Measurements from ENCODE around the gene KRT77.
"Not testable (repeated sequence)": the region's sequence is repeated elsewhere in the genome, so short reads cannot be mapped to it uniquely, and the experiment has no call there.

KRT77 gene

GRCh38 chr12:52703424-52703823, at the start of gene KRT77:
Gene KRT77, minus strand, starts transcription at chr12:52703524. Its CDS starts 90 bp downstream, at chr12:52703434.
- TF ChIP-seq CTCF (IDR thresholded peaks at IDR 0.05): no peak
- H3K4me3 Mint-ChIP-seq: no peak within 1 kb of the TSS
- H3K4me1 Mint-ChIP-seq: peaks cover 33% of the 10 kb centered on the region
- no peak within 1 kb of the TSS for H3K27ac Mint-ChIP-seq
- no peaks in the 10 kb centered on the region for H3K36me3 Mint-ChIP-seq (ENCODE audit: low read depth)
- no peak for DNase-seq
- H3K9me3 Mint-ChIP-seq: no peaks in the 10 kb centered on the region
- peaks cover 12% of the 10 kb centered on the region for H3K27me3 Mint-ChIP-seq (ENCODE audit: low read depth, poor library complexity)

DNA sequence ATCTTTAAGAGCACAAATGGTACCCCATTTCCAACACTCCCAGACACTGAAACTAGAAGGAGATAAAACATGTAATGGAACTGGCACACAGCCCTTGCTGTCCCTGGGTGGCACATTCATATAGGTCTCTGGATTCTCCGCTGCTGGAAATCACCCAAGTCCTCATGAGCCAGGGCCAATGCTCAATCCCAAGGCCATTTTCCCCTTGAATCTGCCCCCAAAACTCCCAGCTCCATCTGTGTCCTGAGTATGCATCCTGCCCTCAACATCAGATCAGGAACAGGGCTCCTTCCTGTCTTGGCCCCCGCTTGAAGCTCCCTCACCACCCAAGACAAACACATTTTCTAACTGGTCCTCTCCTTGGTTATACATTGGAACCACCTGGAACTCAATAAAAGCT, 49.2 kb upstream of the KRT77 start:
- no peak for TF ChIP-seq CTCF (IDR thresholded peaks at IDR 0.05)
- Mint-ChIP-seq H3K27me3 (ENCODE audit: low read depth, poor library complexity) (peaks cover 55% of the 10 kb centered on the region), H3K36me3 (ENCODE audit: low read depth) (no peaks in the 10 kb centered on the region), H3K4me1 (no peaks in the 10 kb centered on the region), H3K27ac (no peak overlapping the region), H3K9me3 (no peaks in the 10 kb centered on the region), H3K4me3 (no peak overlapping the region)
- DNase-seq: no peak

DNA sequence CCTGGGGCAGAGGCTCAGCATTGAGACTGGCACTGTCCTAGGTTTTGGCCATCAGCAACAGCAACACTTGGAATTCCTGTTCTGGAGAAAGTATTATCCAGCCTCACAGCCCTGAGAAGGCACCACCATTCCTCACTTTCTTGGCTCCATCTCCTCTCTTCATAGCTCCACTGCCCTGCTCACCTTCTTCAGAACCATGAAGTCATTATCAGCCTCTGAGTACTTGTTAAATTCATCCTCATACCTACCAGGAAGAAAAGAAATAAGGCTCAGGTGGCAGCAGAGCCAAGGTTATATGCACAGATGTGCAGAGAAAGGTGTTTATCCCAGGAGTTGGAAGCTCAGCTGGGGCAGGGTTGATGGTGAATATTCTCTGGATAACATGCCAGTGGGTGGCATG, 48.5 kb upstream of the KRT77 start:
- H3K36me3 Mint-ChIP-seq (ENCODE audit: low read depth): no peaks in the 10 kb centered on the region
- H3K4me3 Mint-ChIP-seq: no peak overlapping the region
- DNase-seq: no peak
- TF ChIP-seq CTCF (IDR thresholded peaks at IDR 0.05): no peak
- H3K27ac Mint-ChIP-seq: no peak overlapping the region
- H3K9me3 Mint-ChIP-seq: no peaks in the 10 kb centered on the region
- H3K27me3 Mint-ChIP-seq (ENCODE audit: low read depth, poor library complexity): peaks cover 59% of the 10 kb centered on the region
- H3K4me1 Mint-ChIP-seq: no peaks in the 10 kb centered on the region

DNA sequence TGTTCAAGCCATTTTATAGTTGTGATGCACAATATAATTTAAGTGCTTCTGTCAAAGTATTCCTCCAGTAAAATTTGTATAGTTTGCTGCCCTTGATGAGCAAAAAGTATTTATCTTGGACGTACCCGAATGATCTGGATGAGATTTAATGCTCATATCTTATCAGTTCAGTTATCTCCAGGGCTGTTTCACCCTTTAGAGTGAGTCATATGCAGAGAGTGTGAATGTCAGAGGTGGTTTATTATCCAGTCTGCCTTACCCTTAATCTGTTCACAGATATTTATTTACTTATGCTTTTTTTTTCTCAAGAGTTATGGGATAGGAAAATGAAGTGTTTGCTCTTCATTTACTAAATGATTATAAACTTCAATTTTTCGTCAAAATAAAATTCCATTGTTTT, 47.2 kb upstream of the KRT77 start:
- H3K4me1 Mint-ChIP-seq: not testable (repeated sequence)

DNA sequence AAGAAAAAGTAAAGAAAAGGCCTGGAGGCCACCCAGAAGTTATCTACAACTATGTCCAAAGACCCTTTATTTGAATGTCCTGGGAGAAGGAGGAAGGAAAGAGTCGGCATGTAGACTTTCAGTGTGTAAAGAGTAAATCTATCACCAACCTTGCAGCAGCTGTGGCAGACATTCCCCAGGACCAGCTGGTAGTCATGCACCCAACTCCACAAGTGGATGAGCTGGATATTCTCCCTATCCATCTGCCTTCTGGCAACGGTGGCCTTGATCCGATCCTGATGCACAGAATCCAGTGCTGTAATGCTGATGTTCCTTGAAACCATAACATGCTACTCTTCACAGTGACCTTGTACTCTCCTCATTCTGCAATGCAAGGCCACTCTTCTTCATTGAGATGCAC, 46.5 kb upstream of the KRT77 start:
- H3K4me1 Mint-ChIP-seq: no peaks in the 10 kb centered on the region
- DNase-seq: no peak
- H3K4me3 Mint-ChIP-seq: no peak overlapping the region
- peaks cover 71% of the 10 kb centered on the region for H3K27me3 Mint-ChIP-seq (ENCODE audit: low read depth, poor library complexity)
- no peak overlapping the region for H3K27ac Mint-ChIP-seq
- no peaks in the 10 kb centered on the region for H3K9me3 Mint-ChIP-seq
- no peaks in the 10 kb centered on the region for H3K36me3 Mint-ChIP-seq (ENCODE audit: low read depth)
- TF ChIP-seq CTCF (IDR thresholded peaks at IDR 0.05): no peak

More for the DNA sequence above, 47.2 kb upstream of the KRT77 start:
- peaks cover 71% of the 10 kb centered on the region for H3K27me3 Mint-ChIP-seq (ENCODE audit: low read depth, poor library complexity)
- H3K36me3 Mint-ChIP-seq (ENCODE audit: low read depth); H3K27ac Mint-ChIP-seq; H3K9me3 Mint-ChIP-seq; H3K4me3 Mint-ChIP-seq; DNase-seq: not testable (repeated sequence)

DNA sequence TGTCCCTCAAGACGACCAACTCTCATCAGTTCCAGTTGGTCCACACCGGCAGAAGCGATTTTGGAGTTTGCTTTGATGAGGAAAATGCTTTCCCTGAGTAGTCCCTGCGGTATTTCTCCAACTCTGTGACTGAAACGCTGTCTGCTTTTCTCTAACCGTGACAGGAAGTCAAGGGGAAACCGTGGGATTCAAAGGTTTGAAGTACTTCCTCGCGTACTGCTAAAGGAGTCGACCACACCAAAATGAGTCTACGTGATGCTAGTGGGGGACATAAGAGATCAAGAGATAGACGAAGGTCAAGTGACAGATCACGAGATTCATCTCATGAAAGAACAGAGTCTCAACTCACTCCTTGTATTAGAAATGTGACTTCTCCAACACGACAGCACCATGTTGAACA, 45.3 kb upstream of the KRT77 start:
- Mint-ChIP-seq H3K27me3 (ENCODE audit: low read depth, poor library complexity) (peaks cover 80% of the 10 kb centered on the region), H3K4me3 (no peak overlapping the region), H3K36me3 (ENCODE audit: low read depth) (no peaks in the 10 kb centered on the region)

More for the DNA sequence above, 45.3 kb upstream of the KRT77 start:
- no peak for DNase-seq
- Mint-ChIP-seq H3K27ac (no peak overlapping the region), H3K9me3 (no peaks in the 10 kb centered on the region), H3K4me1 (no peaks in the 10 kb centered on the region)
- TF ChIP-seq CTCF (IDR thresholded peaks at IDR 0.05): no peak
